Measurements from ENCODE around the gene APOBEC3B. TPM values are rescaled to one million over a fixed set of nuclear protein-coding genes. Genes with fewer than 3 reads are reported as not detected.
"Not testable (repeated sequence)": the region's sequence is repeated elsewhere in the genome, so short reads cannot be mapped to it uniquely, and the experiment has no call there.

Gene APOBEC3B
- total RNA-seq, 4 donors from 2014 or later = 1.1 to 5.3 (median 3.1) TPM; not detected in 1

DNA sequence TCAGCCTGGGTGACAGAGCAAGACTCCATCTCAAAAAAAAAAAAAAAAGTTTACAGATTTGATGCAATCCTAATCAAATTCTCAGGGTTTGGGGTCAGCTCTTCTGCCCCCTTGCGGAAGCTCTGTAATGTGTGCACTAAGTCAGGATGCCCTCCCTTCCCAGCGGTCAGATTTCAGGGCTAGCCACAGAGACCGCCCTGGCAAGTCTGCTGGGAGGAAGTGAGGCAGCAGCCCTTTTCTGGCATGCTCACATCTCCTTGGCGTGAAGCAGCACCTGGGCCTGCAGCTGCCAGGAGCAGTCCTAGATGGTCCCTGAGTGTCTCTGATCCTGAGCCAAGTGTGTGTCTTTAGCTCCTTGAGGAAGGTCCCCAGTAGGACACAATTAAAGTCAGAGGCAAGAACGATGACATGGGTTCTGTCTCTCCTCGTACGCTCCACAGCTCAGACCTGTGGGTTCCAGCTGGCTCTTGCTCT is 21.1 kb downstream of the APOBEC3B start:
- Histone ChIP-seq H3K4me1 (peaks cover 0 to 9% (median 3%) of the 10 kb centered on the region in 3 donors), H3K36me3 (no peaks in the 10 kb centered on the region), H3K4me3 (no peak overlapping the region), H3K27ac (no peak overlapping the region), H3K9me3 (no peaks in the 10 kb centered on the region), H3K27me3 (peaks cover 0 to 12% (median 0%) of the 10 kb centered on the region in 4 donors)
- intact Hi-C loops (cut with DNase I) = loop anchor here (10.0 kb wide), 1 partner anchor 138 kb away; no protein-coding TSS in a partner anchor
- WGBS, 2 donors = 7 to 8% methylated on average over 6 to 7 of the region's 7 CpGs
- TF ChIP-seq, protein P1, sequence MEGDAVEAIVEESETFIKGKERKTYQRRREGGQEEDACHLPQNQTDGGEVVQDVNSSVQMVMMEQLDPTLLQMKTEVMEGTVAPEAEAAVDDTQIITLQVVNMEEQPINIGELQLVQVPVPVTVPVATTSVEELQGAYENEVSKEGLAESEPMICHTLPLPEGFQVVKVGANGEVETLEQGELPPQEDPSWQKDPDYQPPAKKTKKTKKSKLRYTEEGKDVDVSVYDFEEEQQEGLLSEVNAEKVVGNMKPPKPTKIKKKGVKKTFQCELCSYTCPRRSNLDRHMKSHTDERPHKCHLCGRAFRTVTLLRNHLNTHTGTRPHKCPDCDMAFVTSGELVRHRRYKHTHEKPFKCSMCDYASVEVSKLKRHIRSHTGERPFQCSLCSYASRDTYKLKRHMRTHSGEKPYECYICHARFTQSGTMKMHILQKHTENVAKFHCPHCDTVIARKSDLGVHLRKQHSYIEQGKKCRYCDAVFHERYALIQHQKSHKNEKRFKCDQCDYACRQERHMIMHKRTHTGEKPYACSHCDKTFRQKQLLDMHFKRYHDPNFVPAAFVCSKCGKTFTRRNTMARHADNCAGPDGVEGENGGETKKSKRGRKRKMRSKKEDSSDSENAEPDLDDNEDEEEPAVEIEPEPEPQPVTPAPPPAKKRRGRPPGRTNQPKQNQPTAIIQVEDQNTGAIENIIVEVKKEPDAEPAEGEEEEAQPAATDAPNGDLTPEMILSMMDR (IDR thresholded peaks at IDR 0.05) = peak; percentile 67 to 79 (median 74)
- no peak for TF ChIP-seq POLR2A (IDR thresholded peaks at IDR 0.05)
- no peak for DNase-seq

DNA sequence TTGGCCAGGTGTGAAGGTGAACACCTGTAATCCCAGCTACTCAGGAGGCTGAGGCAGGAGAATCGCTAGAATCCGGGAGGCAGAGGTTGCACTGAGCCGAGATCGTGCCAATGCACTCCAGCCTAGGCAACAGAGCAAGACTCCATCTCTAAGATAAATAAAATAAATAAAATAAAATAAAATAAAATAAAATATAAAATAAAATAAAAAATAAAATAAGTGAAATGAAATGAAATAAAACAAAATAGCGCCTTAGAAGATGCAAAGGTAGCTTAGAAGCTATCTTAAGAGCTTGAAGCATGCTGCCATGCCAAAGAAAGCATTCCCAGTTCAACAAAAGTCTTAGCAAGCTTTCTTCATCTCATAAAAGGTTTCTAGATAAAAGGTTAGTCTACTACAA is 25.0 kb downstream of the APOBEC3B start:
- TF ChIP-seq, protein P1 (IDR thresholded peaks at IDR 0.05) = no peak
- TF ChIP-seq POLR2A (IDR thresholded peaks at IDR 0.05) = no peak
- 91 to 93% methylated on average over 5 of the region's 5 CpGs for WGBS, 2 donors
- Histone ChIP-seq H3K4me1 (peaks cover 0 to 13% (median 3%) of the 10 kb centered on the region in 3 donors), H3K4me3 (no peak overlapping the region), H3K27me3 (no peaks in the 10 kb centered on the region), H3K9me3 (no peaks in the 10 kb centered on the region), H3K36me3 (no peaks in the 10 kb centered on the region), H3K27ac (no peak overlapping the region)
- intact Hi-C loops (cut with DNase I) = loop anchor here (5.0 to 10.0 kb wide), 2 partner anchors 115 to 142 kb away; no protein-coding TSS in a partner anchor
- no peak for DNase-seq

DNA sequence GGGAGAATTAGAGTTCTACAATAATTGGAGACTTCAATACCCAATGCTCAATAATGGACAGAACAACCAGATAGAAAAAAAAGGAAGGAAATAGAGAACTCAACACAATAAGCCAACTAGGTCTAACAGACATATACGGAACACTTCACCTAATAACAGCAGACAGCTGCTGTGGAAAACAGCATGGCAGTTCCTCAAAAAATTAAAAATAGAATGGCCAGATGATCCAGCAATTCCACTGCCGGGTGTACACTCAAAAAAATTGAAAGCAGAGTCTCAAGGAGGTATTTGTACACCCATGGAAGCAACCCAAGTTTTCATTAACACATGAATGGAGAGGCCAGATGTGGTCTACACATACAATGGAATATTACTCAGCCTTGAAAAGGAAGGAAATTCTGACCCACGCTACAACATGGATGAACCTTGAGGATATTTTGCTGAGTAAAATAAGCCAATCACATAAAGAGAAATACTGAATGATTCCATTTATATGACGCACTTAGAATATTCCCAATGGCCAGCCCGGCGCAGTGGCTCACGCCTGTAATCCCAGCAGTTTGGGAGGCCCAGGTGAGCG is 26.2 kb downstream of the APOBEC3B start:
- not testable (repeated sequence) for H3K27me3 ChIP-seq, DNase-seq, H3K36me3 ChIP-seq, H3K4me3 ChIP-seq, H3K9me3 ChIP-seq, H3K27ac ChIP-seq
- peaks cover 0 to 17% (median 0%) of the 10 kb centered on the region in 3 donors for H3K4me1 ChIP-seq
- 80 to 85% methylated on average over 8 of the region's 8 CpGs for WGBS, 2 donors
- intact Hi-C loops (cut with DNase I) = loop anchor here (5.0 to 10.0 kb wide), 2 partner anchors 114 to 144 kb away; no protein-coding TSS in a partner anchor

DNA sequence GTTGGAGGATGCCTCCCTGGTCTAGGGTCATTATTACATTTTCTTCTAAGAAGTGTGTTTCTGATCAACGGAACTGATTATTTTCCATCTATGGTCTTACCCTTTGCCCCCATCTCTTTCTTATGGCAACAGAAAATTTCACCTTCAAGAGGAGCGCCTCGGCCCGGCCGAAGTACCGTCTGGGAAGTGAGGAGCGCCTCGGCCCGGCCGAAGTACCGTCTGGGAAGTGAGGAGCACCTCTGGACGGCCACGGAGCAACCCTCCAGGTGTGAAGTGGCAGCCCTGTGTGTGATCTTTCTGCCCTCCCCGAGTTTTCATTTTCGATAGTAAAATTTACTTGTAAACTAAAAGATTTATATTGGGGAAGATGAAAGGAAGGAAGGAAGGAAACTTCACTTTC is 28.8 kb downstream of the APOBEC3B start:
- Histone ChIP-seq H3K36me3 (no peaks in the 10 kb centered on the region), H3K4me3 (no peak overlapping the region), H3K4me1 (peaks cover 5 to 42% (median 21%) of the 10 kb centered on the region in 3 donors), H3K9me3 (no peaks in the 10 kb centered on the region), H3K27me3 (no peaks in the 10 kb centered on the region), H3K27ac (no peak overlapping the region)
- TF ChIP-seq, protein P1 (IDR thresholded peaks at IDR 0.05) = no peak
- no peak for TF ChIP-seq POLR2A (IDR thresholded peaks at IDR 0.05)
- 69 to 74% methylated on average over 2 to 10 of the region's 15 CpGs for WGBS, 2 donors
- no peak for DNase-seq
- intact Hi-C loops (cut with DNase I) = no loop called here

DNA sequence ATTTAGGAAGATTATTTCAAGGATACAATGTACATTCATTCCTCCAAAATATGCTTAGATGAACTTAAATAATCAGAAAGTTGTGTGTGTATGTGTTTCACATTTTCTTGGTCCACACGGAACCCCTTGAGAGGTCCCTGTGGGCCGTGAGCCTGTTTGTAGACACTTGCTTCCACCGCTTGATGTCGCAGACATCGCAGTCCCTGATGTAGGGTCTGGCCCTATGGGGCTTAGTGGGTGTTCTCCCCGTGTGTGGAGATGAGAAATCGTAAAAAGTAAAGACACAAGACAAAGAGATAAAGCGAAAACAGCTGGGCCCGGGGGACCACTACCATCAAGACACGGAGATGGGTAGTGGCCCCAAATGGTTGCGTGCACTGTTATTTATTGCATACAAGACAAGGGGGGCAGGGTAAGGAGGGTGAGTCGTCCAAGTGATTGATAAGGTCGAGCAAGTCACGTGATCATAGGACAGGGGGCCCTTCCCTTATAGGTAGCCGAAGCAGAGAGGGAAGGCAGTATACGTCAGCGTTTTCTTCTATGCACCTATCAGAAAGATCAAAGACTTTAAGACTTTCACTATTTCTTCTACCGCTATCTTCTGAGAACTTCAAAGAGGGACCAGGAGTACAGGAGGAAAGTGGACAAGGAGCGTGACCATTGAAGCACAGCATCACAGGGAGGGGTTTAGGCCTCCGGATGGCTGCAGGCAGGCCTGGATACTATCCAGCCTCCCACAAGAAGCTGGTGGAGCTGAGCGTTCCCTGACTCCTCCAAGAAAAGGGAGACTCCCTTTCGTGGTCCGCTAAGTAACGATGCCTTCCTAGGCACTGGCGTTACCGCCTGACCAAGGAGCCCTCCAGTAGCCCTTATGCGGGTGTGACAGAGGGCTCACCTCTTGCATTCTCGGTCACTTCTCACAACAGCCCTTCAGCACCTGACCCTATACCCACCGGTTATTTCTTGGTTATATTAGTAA is 30.7 kb downstream of the APOBEC3B start:
- TF ChIP-seq POLR2A (IDR thresholded peaks at IDR 0.05) = no peak
- TF ChIP-seq, protein P1 (IDR thresholded peaks at IDR 0.05) = no peak
- Histone ChIP-seq H3K27ac (no peak overlapping the region), H3K9me3 (no peaks in the 10 kb centered on the region), H3K4me3 (no peak overlapping the region), H3K4me1 (peaks cover 5 to 43% (median 21%) of the 10 kb centered on the region in 3 donors), H3K36me3 (peaks cover 0 to 2% (median 0%) of the 10 kb centered on the region in 3 donors), H3K27me3 (no peaks in the 10 kb centered on the region)
- no peak for DNase-seq
- 76 to 85% methylated on average over 28 to 29 of the region's 29 CpGs for WGBS, 2 donors
- intact Hi-C loops (cut with DNase I) = no loop called here

DNA sequence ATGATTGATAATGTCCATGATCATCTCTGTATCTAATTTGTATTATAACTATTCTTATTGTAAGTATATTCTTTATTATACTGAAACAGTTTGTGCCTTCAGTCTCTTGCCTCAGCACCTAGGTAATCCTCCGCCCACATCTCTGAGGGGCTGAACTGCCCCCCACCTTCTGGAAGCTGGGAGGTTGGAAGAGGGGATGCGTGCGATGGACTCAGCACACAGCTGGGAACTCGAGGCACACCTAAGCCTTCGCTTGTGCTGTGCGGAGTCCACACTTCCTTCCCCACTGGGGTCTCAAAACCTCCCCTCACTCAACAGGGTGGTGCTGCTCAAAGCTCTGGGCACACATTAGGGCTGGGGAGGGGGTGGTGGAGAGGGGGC is 31.4 kb downstream of the APOBEC3B start:
- H3K9me3 ChIP-seq; H3K36me3 ChIP-seq; intact Hi-C loops (cut with DNase I); DNase-seq; H3K27me3 ChIP-seq: not testable (repeated sequence)
- Histone ChIP-seq H3K4me1 (peaks cover 5 to 43% (median 21%) of the 10 kb centered on the region in 3 donors), H3K27ac (peak overlapping the region; percentile 89 to 93 (median 92)), H3K4me3 (peak overlapping the region; percentile 45 to 64 (median 56))
- 56 to 72% methylated on average over 6 of the region's 6 CpGs for WGBS, 2 donors

All from esophagus squamous epithelium (tissue), 5 donors.